NCI-H146 treated with DMSO at 0.1 percent for 48 hours (cell line): ENCODE data around the gene P2RY14.

Experiments used
- DNase-seq: peaks from one replicate; lab custom pipeline; 2025; ENCODE audit not compliant: unreplicated experiment; lab: John Stamatoyannopoulos, UW

Gene P2RY14

DNA sequence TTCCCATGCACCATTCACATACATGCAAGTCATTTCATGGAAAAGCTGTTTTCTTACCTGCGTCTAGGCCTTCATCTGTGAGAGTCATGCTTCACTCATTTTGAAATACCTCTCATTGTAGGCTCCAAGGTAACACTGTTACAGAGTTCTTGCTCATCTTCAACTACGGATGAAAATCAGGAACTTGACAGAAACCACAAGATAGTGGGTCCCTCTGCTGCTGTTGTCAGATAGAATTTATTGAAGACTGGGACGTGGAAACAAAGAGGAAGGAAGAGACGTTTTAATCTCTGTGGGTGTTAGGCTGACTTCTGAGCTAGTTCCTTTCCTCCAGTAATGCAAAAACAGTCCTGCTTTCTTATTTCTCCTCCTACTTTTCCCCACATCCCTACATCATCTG lies at the start of gene P2RY14:
TSS of gene P2RY14 (minus strand) at position 313 of the 400 bp plus-strand sequence. CDS start 64,226 bp downstream, outside the sequence.
- no peak for DNase-seq

- peak; percentile 10 for DNase-seq
These were observed 49.3 kb upstream of the P2RY14 start for GRCh38 chr3:151327571-151328198.

DNA sequence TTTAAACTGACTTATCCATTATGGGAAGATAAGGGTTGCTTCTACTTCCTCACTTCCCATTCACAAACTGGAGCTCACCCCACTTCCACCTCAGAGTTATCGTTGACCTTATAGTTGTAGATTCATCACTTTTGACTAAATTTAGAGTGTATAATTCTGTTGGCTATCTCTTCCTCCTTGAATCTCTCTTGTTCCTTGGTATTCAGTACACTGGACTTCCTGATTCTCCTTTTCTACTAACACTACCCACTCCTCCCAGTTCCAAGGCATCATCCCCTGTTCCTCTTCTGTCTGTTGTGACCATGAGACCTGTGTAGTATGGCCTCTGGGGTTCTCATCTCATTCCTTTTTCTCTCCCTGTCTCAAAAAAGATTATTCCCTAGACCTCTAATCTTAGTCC lies 44.2 kb upstream of the P2RY14 start:
- DNase-seq = no peak

DNA sequence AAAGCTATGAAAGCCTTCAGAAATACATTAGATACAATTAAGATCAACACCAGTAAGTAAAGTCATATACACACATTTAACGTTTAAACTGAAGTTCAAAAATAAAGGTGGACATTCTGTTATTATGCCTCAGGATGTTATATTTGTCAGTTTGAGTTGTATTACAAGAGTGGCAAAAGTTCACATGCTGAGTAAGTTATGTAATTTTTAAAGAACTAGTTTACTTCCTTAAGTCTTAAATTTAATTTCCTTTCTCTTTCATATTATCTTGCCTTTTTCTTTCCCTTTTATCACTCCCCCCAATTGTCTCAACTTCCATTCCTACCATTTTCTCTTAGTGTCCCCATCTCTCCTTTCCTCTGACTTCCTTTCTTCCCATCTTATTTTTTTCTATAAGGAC lies 43.2 kb upstream of the P2RY14 start:
- DNase-seq = no peak

- no peak for DNase-seq
These were observed 41.8 kb upstream of the P2RY14 start for GRCh38 chr3:151320131-151320530.

DNA sequence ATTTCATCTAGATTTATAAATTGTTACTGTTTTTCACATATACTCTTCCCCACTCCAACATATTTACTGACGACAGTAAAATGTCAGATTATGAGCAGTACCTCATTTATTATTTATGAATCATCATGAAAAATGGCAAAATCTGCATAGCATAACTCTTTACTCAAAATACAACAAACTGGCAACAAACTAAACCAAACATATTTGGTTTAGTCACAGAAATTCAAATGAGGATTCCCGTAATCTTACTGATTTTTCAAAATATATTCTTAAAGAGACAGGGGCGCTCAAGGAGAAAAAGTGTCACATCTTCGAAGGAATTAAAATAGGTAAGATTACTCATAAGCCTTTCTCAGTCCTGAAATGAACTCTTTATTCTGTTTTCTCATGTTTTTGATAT lies 41.3 kb upstream of the P2RY14 start:
- no peak for DNase-seq

- no peak for DNase-seq
These were observed 40.6 kb upstream of the P2RY14 start for GRCh38 chr3:151318991-151319390.

- no peak for DNase-seq
These were observed 40.0 kb upstream of the P2RY14 start for GRCh38 chr3:151318313-151318712.

DNA sequence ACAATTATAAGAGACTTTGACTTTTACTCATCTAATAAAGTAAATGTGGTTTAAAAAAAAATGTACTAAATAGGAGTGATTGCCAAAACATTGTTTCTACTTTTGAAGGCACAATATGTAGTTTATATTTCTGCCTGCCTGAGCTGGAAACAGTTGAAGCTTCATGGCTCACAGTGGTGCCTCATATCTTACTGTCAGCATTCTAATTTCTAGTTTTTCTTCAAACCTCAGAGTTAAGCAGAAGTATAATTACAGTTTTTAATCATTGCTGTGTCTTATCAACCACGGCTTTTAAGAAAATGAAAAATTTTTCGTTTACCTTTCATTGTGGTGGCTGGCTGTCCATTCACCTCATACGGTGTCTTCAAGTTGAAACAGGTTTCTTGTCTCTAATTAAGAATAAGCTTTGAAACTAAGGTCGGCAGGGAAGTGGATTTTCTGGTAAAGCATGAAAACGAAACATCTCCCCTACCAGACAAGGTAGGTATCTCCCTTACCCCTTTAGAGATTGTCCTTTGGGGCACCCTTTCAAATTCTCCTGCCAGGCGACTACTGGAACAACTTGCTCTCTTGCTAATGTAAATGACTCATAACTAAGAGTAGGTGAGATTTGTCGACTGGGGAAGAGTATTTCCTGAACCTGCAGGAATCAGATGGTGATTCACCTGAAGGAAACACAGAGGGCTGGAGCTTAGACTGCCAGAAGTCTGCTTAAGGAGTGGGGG lies 38.1 kb upstream of the P2RY14 start, which contains the start of gene GPR87:
TSS of gene GPR87 (minus strand) at position 554 of the 725 bp plus-strand sequence. CDS start 16,720 bp downstream, outside the sequence.
- DNase-seq = no peak

DNA sequence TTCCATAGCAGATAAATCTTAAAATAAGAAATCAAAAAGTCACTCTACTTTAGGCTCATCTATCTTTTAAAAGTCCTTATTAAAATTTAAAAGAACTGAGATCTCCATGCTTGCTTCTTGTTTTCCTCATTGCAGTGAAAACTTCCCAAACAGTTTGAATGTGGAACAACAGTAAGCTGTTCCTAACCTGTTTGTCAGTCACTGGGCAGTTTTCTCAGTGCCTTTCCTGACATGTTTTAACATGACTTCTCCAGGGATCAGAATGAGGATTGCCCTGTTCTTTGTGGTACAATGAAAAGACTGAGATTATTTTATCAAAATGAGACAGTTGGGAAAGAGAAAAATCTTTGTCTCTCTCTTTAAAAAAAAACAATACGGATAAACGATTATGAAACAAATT lies 37.5 kb upstream of the P2RY14 start:
- no peak for DNase-seq

DNA sequence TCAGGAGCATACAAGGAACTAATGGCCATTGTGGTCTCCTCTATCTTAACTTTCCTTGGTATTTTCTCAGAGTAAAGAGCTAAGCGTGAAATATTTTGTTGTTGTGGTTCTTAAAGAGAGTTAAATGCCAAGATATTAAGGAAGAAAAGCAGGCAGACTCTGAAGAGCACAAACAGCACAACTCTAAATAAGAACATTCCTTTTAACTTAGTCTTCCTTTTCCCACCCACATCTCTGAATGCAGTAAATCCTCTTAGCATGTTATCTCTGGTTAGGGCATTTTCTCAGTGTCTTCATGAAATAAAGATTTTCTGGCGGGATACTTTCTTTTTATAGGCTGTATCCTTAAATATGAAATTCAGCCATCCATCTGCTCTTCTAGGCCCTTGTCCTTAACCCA lies 36.8 kb upstream of the P2RY14 start:
- no peak for DNase-seq

DNA sequence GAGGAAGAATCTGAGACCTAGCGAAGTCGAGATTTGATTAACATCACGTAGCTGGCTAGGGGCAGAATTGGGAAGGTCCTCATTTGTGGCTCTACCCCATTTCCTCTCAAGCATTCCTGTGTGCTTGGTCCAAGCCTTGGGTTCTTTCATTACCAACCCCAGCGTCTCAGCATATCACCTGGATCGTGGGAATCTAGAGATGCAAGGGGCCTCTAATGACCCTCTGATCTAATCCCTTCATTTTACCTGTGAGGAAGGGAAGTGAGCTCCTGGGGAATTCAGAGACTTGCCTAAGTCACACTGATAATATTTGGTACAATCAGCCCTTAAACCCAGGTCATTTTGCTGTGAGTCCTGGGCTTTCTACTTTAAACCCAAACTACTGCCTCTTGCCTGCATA lies 36.3 kb upstream of the P2RY14 start:
- DNase-seq = no peak

DNA sequence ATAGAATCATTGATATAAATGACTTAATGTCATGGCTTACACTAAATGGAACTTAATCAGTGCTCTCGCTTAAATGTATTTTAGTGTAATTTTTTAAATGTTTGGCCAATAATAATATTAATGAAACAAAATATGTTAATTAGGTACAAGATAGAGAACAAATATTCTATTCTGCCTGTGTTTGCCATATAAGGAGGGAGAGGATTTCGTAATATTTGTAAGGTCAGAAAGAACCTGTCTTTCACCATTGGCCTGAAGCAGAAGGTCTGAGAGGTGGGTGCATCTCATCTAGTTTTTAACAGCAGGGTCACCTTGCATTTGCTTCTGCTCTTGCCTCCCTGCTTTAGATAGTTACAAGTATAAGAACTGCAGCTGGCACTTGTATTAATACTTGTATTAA lies 35.8 kb upstream of the P2RY14 start:
- no peak for DNase-seq

DNA sequence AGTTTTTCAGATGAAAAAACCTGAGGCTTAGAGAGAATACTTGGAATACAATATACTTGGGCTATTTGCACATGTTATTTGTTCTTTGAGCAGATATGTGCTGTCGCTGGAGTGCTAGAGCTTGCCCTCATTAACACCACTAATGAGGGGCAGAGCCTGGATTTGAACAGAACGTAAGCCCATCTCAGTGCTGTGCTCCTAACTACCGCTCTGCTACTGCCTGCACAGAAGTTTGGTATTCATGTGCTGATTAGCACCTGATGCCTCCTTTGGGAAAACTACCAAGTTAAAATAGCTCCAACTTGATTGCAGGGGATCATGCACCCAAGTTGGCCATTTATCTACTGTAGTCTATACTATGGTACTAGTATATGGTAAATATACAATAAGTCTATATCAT lies 34.6 kb upstream of the P2RY14 start:
- DNase-seq = no peak

DNA sequence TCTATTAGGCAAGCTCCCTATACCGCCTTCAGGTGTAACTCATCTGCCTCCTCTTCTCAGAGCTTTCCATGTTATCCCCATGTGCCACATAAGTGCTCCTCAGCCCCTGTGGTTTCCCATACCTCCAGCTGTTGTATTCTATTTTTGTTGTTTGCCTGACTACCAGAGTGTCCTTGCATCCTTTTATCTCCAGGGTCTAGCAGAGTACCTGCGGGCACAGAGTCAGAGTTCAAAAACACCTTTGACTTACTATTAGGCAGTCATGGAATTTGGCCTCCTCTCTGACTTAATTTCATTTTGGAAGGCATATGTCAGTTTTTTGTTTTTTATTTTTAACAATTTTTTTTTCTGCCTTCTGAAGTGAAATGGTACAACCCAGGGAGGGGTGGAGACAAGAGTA lies 31.2 kb upstream of the P2RY14 start:
- no peak for DNase-seq

GRCh38 chr3:151307583-151308488 lies 29.5 kb upstream of the P2RY14 start:
- DNase-seq = no peak

- DNase-seq = no peak
These were observed 28.8 kb upstream of the P2RY14 start for GRCh38 chr3:151307131-151307530.

GRCh38 chr3:151306168-151306810 lies 27.9 kb upstream of the P2RY14 start:
- no peak for DNase-seq

DNA sequence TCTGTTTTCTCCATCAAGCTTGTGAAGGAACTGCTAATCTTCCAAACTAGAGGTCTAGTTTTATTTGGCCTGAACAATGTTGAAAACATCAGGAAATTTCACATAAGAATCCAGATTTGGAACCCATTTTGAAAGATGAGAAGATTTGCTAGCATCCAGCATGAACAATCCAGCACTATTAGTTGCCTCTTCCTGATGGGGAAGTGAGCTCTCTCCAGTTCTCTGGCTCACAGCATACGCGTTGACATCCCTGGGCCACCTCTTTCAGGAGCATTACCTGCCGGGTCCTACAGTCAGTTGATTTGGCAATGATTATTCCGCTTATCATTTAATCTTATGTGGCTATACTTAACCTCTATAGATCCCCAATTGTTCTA lies 27.4 kb upstream of the P2RY14 start:
- DNase-seq = no peak

DNA sequence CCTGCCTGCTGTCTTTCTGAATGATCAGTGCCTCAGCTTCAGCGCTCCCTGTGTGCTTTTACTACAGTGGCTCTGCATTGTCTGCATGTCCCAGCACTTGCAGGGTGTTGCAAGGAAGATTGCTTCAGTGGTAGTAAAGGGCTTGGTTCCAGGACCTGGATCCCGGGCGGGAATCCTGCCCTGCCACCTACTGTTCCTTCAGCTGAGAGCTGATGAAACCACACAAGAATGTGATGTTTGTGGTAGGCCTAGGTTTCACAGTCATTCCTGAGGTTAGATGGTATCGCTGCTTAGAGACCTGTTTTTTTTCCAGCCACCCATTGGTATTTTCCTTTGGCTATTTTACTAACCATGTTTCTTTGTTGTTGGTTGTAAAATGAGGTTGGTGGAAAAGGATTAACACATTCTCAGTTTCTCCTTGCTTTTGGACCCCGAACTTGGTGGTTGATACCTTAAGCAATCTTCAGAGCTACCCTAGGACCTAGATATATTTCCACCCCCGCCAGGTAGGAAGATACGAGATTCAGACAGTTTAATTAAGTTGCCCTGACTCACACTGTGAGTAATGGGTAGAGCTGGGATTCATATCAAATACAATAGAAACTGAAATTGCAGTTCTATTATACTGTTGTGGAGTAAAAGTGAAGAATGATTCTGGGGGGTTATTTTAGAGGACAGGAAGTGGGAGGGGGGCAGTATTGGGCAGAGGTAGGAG lies 26.9 kb upstream of the P2RY14 start:
- no peak for DNase-seq

DNA sequence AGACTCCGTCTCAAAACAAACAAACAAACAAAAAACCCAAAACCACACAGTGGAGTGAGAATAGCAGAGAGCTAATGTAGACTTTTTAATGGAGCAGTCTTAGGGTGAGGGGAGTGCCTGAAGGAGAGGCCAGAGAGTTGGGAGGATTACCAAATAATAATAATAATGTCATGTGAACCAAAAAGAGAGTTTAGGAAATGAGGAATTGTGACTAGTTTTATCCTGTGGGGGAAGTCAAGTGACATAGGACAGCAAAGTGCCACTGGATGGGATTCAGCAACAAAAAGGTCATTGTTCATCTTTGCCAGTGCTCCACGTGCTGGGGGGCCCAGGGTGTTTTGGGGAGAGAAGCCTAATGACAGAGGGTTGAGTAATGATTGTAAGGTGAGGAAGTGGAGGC lies 25.4 kb upstream of the P2RY14 start:
- DNase-seq = no peak
